Fibroblast of pulmonary artery (primary cell): ENCODE results near the gene GMDS.

ENCODE experiments used
- DNase-seq: peaks from one replicate; pipeline ENCODE4 v3.0.0-alpha.2; 2010; ENCODE audit warnings: low read depth
- H3K4me3 ChIP-seq: replicated peaks from 2 replicates; pipeline ENCODE4 v1.5.1; 2011; ENCODE audit warnings: low read depth, mild to moderate bottlenecking, control low read depth, low read length, moderate library complexity
- TF ChIP-seq, protein P1 (sequence below): IDR thresholded peaks from 2 replicates; pipeline ENCODE4 v1.5.1; 2011; ENCODE audit warnings: mild to moderate bottlenecking, control low read depth, low read length, inconsistent platforms; ENCODE audit errors: missing control alignments

Gene GMDS

DNA sequence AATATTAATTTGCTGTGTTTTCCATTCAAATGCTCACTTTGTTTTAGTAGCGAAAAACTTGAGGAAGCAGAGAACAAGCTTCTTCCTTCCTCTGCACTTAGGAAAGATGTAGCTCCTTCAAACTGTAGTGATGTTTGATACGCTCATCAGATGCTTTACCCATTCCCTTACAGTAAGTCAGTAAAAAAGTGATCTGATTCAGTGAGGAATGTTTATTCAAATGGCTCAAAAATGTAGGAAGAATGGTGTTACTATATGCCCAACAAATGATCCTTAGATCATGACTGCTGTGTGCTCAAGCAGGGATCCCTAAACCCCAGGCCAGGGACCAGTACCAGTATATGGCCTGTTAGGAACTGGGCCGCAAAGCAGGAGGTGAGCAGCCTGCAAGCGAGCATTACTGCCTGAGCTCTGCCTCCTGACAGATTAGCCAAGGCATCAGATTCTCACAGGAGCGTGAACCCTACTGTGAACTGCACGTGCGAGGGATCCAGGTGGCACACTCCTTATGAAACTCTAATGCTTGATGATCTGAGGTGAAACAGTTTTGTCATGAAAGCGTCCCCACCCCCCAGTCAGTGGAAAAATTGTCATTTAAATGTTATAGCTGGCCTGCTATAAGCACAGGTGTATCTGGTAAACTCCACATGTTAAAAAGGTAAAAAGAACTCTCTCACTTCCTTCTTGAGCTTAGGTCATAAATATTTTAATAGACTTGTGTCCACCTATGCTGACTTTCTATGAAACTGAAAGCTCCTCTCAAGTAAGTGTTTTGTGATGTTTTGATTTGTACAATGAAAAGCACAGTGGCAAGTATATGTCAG, 448.5 kb downstream of the GMDS start:
- TF ChIP-seq, protein P1, sequence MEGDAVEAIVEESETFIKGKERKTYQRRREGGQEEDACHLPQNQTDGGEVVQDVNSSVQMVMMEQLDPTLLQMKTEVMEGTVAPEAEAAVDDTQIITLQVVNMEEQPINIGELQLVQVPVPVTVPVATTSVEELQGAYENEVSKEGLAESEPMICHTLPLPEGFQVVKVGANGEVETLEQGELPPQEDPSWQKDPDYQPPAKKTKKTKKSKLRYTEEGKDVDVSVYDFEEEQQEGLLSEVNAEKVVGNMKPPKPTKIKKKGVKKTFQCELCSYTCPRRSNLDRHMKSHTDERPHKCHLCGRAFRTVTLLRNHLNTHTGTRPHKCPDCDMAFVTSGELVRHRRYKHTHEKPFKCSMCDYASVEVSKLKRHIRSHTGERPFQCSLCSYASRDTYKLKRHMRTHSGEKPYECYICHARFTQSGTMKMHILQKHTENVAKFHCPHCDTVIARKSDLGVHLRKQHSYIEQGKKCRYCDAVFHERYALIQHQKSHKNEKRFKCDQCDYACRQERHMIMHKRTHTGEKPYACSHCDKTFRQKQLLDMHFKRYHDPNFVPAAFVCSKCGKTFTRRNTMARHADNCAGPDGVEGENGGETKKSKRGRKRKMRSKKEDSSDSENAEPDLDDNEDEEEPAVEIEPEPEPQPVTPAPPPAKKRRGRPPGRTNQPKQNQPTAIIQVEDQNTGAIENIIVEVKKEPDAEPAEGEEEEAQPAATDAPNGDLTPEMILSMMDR, result no peak
- H3K4me3 ChIP-seq, result no peak overlapping the region
- no peak for DNase-seq

DNA sequence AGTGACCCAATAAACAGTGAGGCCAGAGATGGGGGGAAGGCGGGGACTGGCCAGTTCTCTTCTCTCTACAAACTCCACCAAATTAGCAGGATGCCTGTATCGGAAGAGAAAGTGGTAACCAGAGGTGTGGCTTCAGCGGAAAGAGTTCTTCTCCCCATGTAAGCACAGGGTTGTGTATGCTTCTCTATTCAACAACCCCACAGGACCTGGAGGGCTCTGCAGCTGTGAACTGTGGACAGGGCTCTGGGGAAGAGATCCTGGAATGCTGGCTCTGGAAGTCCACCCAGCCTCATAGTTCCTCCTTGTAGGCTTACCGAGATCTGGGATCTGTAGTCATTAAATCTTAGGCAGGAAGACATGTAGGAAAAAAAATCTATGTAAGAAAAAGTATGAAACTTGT, 449.5 kb downstream of the GMDS start:
- no peak overlapping the region for H3K4me3 ChIP-seq
- TF ChIP-seq, protein P1, result no peak
- DNase-seq, result no peak

DNA sequence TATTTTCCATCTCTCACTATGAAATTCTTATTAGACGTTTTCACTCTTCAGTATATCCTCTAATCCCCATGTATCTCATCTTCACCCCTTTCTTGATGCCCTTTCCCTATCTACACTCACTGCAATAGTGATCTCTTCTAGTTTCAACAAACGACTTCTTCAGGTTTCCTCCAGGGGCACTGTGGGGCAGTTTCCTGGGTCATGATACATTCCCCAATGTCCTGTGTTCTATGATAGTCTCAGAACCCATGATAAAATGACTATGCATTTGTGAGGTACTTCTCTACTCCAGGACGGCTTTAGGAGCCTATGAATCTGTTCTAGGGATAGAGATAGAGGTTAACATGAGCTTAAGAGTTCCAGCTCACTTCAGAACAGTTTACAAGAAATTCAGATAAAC, 452.4 kb downstream of the GMDS start:
- DNase-seq, result no peak
- H3K4me3 ChIP-seq, result no peak overlapping the region
- TF ChIP-seq, protein P1, result peak; percentile 49

DNA sequence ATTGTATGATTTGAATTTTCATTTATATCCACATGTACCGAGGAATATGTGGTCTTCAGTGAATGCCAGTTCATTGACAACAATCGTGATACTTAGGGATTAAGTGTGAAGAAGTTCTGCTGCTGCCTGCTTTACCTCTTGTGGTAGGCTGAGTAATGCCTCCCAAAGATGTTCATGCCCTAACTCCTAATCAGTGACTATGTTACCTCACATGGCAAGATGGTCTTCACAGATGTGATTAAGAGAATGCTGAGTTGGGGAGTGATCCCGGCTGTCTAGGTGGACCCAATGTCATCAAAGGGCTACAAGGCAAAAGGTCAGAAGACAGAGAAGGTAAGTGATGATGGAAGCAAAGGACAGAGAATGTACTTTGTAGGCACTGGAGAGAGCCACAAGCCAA, 454.7 kb downstream of the GMDS start:
- no peak for DNase-seq
- no peak overlapping the region for H3K4me3 ChIP-seq
- TF ChIP-seq, protein P1, result no peak

DNA sequence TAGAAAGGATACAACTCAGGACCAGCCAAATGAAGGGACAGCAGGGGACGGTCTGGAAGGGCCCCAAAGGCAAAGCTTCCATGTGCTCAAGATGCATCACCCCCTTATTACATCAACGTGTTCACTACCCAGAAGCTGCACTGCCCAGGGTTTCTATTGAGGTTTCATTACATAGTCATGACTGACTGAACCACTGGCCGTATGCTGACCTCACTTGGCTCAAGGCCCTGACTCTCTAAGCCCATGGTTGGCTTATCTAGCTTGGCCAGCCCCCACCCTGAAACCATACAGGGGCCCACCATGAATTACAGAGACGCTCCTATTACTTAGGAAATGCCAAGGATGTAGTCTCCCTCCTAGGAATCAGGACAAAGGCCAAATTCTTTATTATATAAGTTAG, 456.3 kb downstream of the GMDS start:
- peak; percentile 65 for DNase-seq
- TF ChIP-seq, protein P1, result no peak
- H3K4me3 ChIP-seq, result no peak overlapping the region

DNA sequence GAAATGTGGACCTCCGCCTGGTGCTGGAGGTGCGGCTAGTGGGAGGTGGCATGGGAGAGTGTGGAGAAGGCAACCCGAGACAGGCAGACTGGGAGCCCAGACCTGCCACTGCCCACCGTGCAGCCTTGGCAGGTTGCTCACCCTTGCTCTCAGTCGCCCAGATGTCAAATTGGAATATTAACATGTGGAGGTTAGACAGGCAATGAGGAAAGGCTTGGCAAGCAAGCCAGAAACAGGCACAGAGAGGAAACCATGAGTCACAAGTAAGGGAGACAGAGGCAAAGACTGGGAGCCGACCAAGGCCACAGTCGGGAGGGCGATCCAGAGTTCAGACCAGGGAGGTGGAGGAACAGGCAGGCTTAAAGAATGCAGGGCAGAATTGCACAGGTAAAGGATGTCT, 457.5 kb downstream of the GMDS start:
- peak; percentile 82 for DNase-seq
- TF ChIP-seq, protein P1, result no peak
- H3K4me3 ChIP-seq, result no peak overlapping the region
